HCT116 (cell line): ENCODE results near the gene UBE2H. TPM values are rescaled to one million over a fixed set of nuclear protein-coding genes. Genes with fewer than 3 reads are reported as not detected.
A peak's percentile ranks its signal among the peaks of the same experiment; 100 is the strongest.

Experiments
- ATAC-seq: fragments of 200-7000 bp; cut with Tn5 transposase; 2 replicates; pipeline ENCODE4 v1.9.1; 2020; ENCODE audit warnings: mild to moderate bottlenecking, moderate library complexity
- BruUV-seq: library from RNA; stranded (reverse); fragments of 400-500 nt; replicated peaks from 2 replicates; lab custom pipeline; 2021; lab: Mats Ljungman, UMichigan
- CTCF ChIA-PET: fragments of 300-600 bp; sonication (Branson Sonifier 250); formaldehyde crosslinking; loops from one replicate; lab custom pipeline; 2021; ENCODE audit warnings: antibody characterized with exemption; lab: Charles Lee
- POLR2A ChIA-PET: fragments of 300-600, 350-600 bp; sonication (Branson Sonifier 250); formaldehyde crosslinking; loops from one replicate; lab custom pipeline; 2021; ENCODE audit warnings: antibody characterized with exemption; lab: Charles Lee
- RAD21 ChIA-PET, 2 experiments: fragments of 300-600 bp; sonication (Branson Sonifier 250); formaldehyde crosslinking; loops; one replicate each; lab custom pipeline; 2023; ENCODE audit warnings: low total read pairs in 2 of 2; ENCODE audit not compliant: uncharacterized antibody in 2 of 2, unreplicated experiment in 2 of 2, low non-redundant PET in 1 of 2; lab: Charles Lee
- DNase-seq: peaks from one replicate; pipeline ENCODE4 v3.0.0-alpha.2; 2010; ENCODE audit warnings: low read depth, low spot score
- H2AFZ ChIP-seq: fragments of 200-600 bp; shearing (Covaris generic), sonication (generic); 2 replicates; pipeline ENCODE4 v1.6.1; 2017; ENCODE audit warnings: low read depth, mixed run types, mixed read lengths, antibody characterized with exemption, low read length; ENCODE audit not compliant: poor library complexity, severe bottlenecking
- H3K27ac ChIP-seq: 2 replicates; pipeline ENCODE4 v1.5.1; 2012; ENCODE audit warnings: low read depth, low read length
- H3K27me3 ChIP-seq: fragments of 200-600 bp; sonication (generic); 2 replicates; pipeline ENCODE4 v1.6.1; 2016; ENCODE audit warnings: mixed run types, low read length, mixed read lengths; ENCODE audit not compliant: insufficient read depth
- H3K36me3 ChIP-seq, 2 experiments: fragments of 200-500 bp in 1 of 2; fragments of 200-600 bp in 1 of 2; sonication (Bioruptor generic) in 1 of 2; sonication (generic) in 1 of 2; 2 replicates each; pipeline versions ENCODE4 v1.5.1 to v1.6.1; 2014 to 2016; ENCODE audit warnings: low read length in 2 of 2, inconsistent platforms in 1 of 2, mixed read lengths in 1 of 2, mixed run types in 1 of 2; ENCODE audit not compliant: insufficient read depth in 2 of 2, control insufficient read depth in 1 of 2
- H3K4me1 ChIP-seq, 2 experiments: fragments of 200-600 bp in 1 of 2; sonication (generic) in 1 of 2; 2 replicates each; pipeline versions ENCODE4 v1.5.1 to v1.6.1; 2012 to 2017; ENCODE audit warnings: low read length in 2 of 2, inconsistent platforms in 1 of 2, mild to moderate bottlenecking in 1 of 2, mixed read lengths in 1 of 2, mixed run types in 1 of 2, moderate library complexity in 1 of 2; ENCODE audit not compliant: insufficient read depth in 2 of 2, control insufficient read depth in 1 of 2
- H3K4me2 ChIP-seq: fragments of 200-600 bp; sonication (generic); 2 replicates; pipeline ENCODE4 v1.6.1; 2017; ENCODE audit warnings: mixed run types, low read length, mixed read lengths
- H3K4me3 ChIP-seq, 2 experiments: fragments of 200-600 bp in 1 of 2; sonication (generic) in 1 of 2; replicated peaks in 1 of 2; 2 replicates each; pipeline ENCODE4 v1.5.1; 2011 to 2016; ENCODE audit warnings: low read length in 2 of 2, control low read depth in 1 of 2, low read depth in 1 of 2, mild to moderate bottlenecking in 1 of 2, mixed read lengths in 1 of 2, mixed run types in 1 of 2
- H3K79me2 ChIP-seq: fragments of 200-600 bp; sonication (generic); 2 replicates; pipeline ENCODE4 v1.6.1; 2017; ENCODE audit warnings: mild to moderate bottlenecking, mixed run types, low read length, moderate library complexity, mixed read lengths; ENCODE audit not compliant: insufficient read depth
- H3K9ac ChIP-seq: fragments of 200-600 bp; sonication (generic); 2 replicates; pipeline ENCODE4 v1.6.1; 2016; ENCODE audit warnings: low read length, mixed read lengths
- H3K9me2 ChIP-seq: fragments of 200-600 bp; sonication (generic), shearing (Covaris generic); 2 replicates; pipeline ENCODE4 v1.6.1; 2017; ENCODE audit warnings: mixed run types, mild to moderate bottlenecking, moderate library complexity; ENCODE audit not compliant: insufficient read depth
- H3K9me3 ChIP-seq, 2 experiments: fragments of 200-500 bp in 1 of 2; fragments of 200-600 bp in 1 of 2; sonication (Bioruptor generic) in 1 of 2; sonication (generic) in 1 of 2; 2 replicates each; pipeline ENCODE4 v1.6.1; 2014 to 2017; ENCODE audit warnings: low read length in 2 of 2, mixed read lengths in 2 of 2, inconsistent platforms in 1 of 2, low read depth in 1 of 2, mild to moderate bottlenecking in 1 of 2, mixed run types in 1 of 2, moderate library complexity in 1 of 2; ENCODE audit not compliant: control insufficient read depth in 1 of 2, insufficient read depth in 1 of 2
- H4K20me1 ChIP-seq: fragments of 200-600 bp; sonication (generic), shearing (Covaris generic); 2 replicates; pipeline ENCODE4 v1.6.1; 2017; ENCODE audit warnings: mixed run types, mild to moderate bottlenecking, moderate library complexity; ENCODE audit not compliant: insufficient read depth
- ATF3 ChIP-seq: IDR thresholded peaks from 2 replicates; pipeline ENCODE4 v1.6.1; 2012
- CBX3 ChIP-seq: IDR thresholded peaks from 2 replicates; pipeline ENCODE4 v1.6.1; 2012; ENCODE audit warnings: low read depth
- CEBPB ChIP-seq: IDR thresholded peaks from 2 replicates; pipeline ENCODE4 v1.6.1; 2012; ENCODE audit warnings: low read depth
- CTCF ChIP-seq, 3 experiments: fragments of 200-600 bp in 1 of 3; sonication (generic) in 1 of 3; IDR thresholded peaks in 2 of 3; conservative IDR thresholded peaks in 1 of 3; 2 replicates each; pipeline ENCODE4 v1.5.1; 2012 to 2017; ENCODE audit warnings: low read depth in 2 of 3, low read length in 2 of 3, antibody characterized with exemption in 1 of 3, borderline replicate concordance in 1 of 3, control low read depth in 1 of 3, mild to moderate bottlenecking in 1 of 3, mixed read lengths in 1 of 3, mixed run types in 1 of 3, moderate library complexity in 1 of 3; ENCODE audit not compliant: insufficient read depth in 1 of 3
- ELF1 ChIP-seq: IDR thresholded peaks from 2 replicates; pipeline ENCODE4 v1.6.1; 2012; ENCODE audit warnings: low read depth, borderline replicate concordance
- EZH2 ChIP-seq: fragments of 200-600 bp; sonication (generic); IDR thresholded peaks from 2 replicates; pipeline ENCODE4 v1.6.1; 2017; ENCODE audit warnings: antibody characterized with exemption, mixed run types
- EZH2phosphoT487 ChIP-seq: fragments of 200-600 bp; IDR thresholded peaks from 2 replicates; pipeline ENCODE4 v1.6.1; 2018; ENCODE audit warnings: antibody characterized with exemption, borderline replicate concordance
- FOSL1 ChIP-seq: IDR thresholded peaks from 2 replicates; pipeline ENCODE4 v1.6.1; 2012; ENCODE audit warnings: low read depth
- POLR2A ChIP-seq: IDR thresholded peaks from 2 replicates; pipeline ENCODE4 v1.7.0; 2011; ENCODE audit warnings: borderline replicate concordance; ENCODE audit not compliant: insufficient read depth, insufficient read length; ENCODE audit errors: extremely low read depth
- POLR2AphosphoS5 ChIP-seq: IDR thresholded peaks from 2 replicates; pipeline ENCODE4 v1.6.1; 2011; ENCODE audit warnings: mild to moderate bottlenecking, low read depth, low read length, moderate library complexity
- RAD21 ChIP-seq: IDR thresholded peaks from 2 replicates; pipeline ENCODE4 v1.6.1; 2012; ENCODE audit warnings: low read depth, mild to moderate bottlenecking
- SIN3A ChIP-seq: IDR thresholded peaks from 2 replicates; pipeline ENCODE4 v1.6.1; 2012; ENCODE audit warnings: low read depth
- SRF ChIP-seq: IDR thresholded peaks from 2 replicates; pipeline ENCODE4 v1.6.1; 2012; ENCODE audit warnings: low read depth
- TCF7L2 ChIP-seq: IDR thresholded peaks from 2 replicates; pipeline ENCODE4 v1.7.0; 2011; ENCODE audit warnings: borderline replicate concordance, inconsistent platforms; ENCODE audit not compliant: insufficient read depth, insufficient read length; ENCODE audit errors: extremely low read depth
- YY1 ChIP-seq: IDR thresholded peaks from 2 replicates; pipeline ENCODE4 v1.6.1; 2011; ENCODE audit warnings: low read length, low read depth, moderate library complexity, mild to moderate bottlenecking; ENCODE audit not compliant: insufficient replicate concordance; ENCODE audit errors: extremely low read depth
- ZFX ChIP-seq: fragments of 450-650 bp; IDR thresholded peaks from 2 replicates; pipeline ENCODE4 v1.6.1; 2017
- ZNF274 ChIP-seq: fragments of 200-500 bp; sonication (Bioruptor generic); IDR thresholded peaks from 2 replicates; pipeline ENCODE4 v1.6.1; 2014; ENCODE audit warnings: mild to moderate bottlenecking, low read depth, low read length, inconsistent platforms
- intact Hi-C: fragments of 100-400 bp; cut with micrococcal nuclease; formaldehyde crosslinking; loops from 2 replicates; pipeline ENCODE4 v1.10.0; 2022
- total RNA-seq: library from RNA; stranded (reverse); gene quantifications from one replicate; pipeline ENCODE4 v1.2.1, GENCODE V29; 2021; ENCODE audit not compliant: unreplicated experiment

Gene UBE2H
- total RNA-seq, 1 experiment from 2014 or later = 117 TPM

- POLR2A ChIA-PET = no interaction called here
- Histone ChIP-seq H3K9me3 (no peaks in the 10 kb centered on the region), H3K36me3 (no peaks in the 10 kb centered on the region), H3K9me2 (no peaks in the 10 kb centered on the region), H3K9ac (no peak overlapping the region), H4K20me1 (no peaks in the 10 kb centered on the region), H3K4me3 (no peak overlapping the region), H2AFZ (no peak overlapping the region), H3K4me1 (peaks cover 4% of the 10 kb centered on the region in 2 experiments; a peak in 3 of 4 replicates), H3K4me2 (no peak overlapping the region), H3K79me2 (no peaks in the 10 kb centered on the region), H3K27me3 (no peaks in the 10 kb centered on the region), H3K27ac (no peak overlapping the region)
- no TSS peak for BruUV-seq
- TF ChIP-seq TCF7L2 (peak; percentile 78), EZH2phosphoT487 (no peak), SIN3A (no peak), POLR2A (no peak), POLR2AphosphoS5 (no peak)
- CTCF ChIA-PET = no interaction called here
- ATAC-seq (no peak; the same call in 1 of the 2 replicates), DNase-seq (no peak)
- intact Hi-C loops = no loop called here
- RAD21 ChIA-PET = no interaction called here
These were observed 165.8 kb downstream of the UBE2H start for GRCh38 chr7:129786825-129787563.

- Histone ChIP-seq H3K4me1 (peaks cover 9 to 15% of the 10 kb centered on the region in 2 experiments), H3K9ac (no peak overlapping the region), H3K9me2 (no peaks in the 10 kb centered on the region), H3K36me3 (no peaks in the 10 kb centered on the region), H3K27ac (no peak overlapping the region), H3K27me3 (no peaks in the 10 kb centered on the region), H3K4me3 (no peak overlapping the region), H4K20me1 (no peaks in the 10 kb centered on the region), H3K9me3 (no peaks in the 10 kb centered on the region), H3K4me2 (no peak overlapping the region), H3K79me2 (no peaks in the 10 kb centered on the region), H2AFZ (no peak overlapping the region)
- intact Hi-C loops = no loop called here
- POLR2A ChIA-PET = interaction anchor here (0.6 kb wide), 1 partner anchor 10 kb away, joined by 3 read pairs; no protein-coding TSS in a partner anchor
- no peak for DNase-seq
- RAD21 ChIA-PET = no interaction called here
- CTCF ChIA-PET = no interaction called here
- no TSS peak for BruUV-seq
- no peak for ATAC-seq
- TF ChIP-seq ATF3 (no peak), CTCF (IDR thresholded peaks at IDR 0.05 in 2 of 3, conservative IDR thresholded peaks at IDR 0.05 in 1 of 3; ENCODE audit: borderline replicate concordance in 1 of 3, insufficient read depth in 1 of 3, low read depth in 2 of 3, low read length in 2 of 3) (no peak), ELF1 (no peak), EZH2phosphoT487 (no peak), CBX3 (no peak), SRF (no peak), POLR2AphosphoS5 (no peak), RAD21 (no peak), ZNF274 (no peak), ZFX (no peak), FOSL1 (no peak), EZH2 (no peak), YY1 (no peak), CEBPB (no peak)
These were observed 166.9 kb downstream of the UBE2H start for GRCh38 chr7:129785685-129786514.
